ENCODE measurements around the gene ANKRD60. TPM values are rescaled to one million over a fixed set of nuclear protein-coding genes. Genes with fewer than 3 reads are reported as not detected.

ANKRD60 gene
- total and polyA plus RNA-seq, 2 experiments from 2014 or later, result not detected

DNA sequence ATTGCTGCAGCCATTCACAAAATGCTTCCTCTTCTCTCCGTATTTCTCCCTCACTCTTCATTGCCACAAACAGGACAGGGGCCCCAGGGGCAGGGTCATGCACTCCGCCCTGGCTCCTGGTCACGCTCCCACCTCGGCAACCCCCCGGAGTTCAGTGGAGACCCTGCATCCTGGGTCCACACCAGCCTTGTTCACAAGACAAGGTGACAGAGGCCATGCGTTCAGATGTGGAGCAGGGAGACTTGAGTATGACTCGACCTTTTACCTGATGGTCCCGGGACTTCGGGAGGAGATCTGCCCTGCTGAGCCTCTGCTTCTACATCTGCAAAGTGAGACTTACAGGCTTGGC, 49.4 kb downstream of the ANKRD60 start:
- no peaks in the 10 kb centered on the region for H3K9me2 ChIP-seq (replicated peaks; ENCODE audit: insufficient read depth)
- peak overlapping the region; percentile 60 for H2AFZ ChIP-seq
- no peaks in the 10 kb centered on the region for H3K79me2 ChIP-seq
- TF ChIP-seq CTCF (IDR thresholded peaks at IDR 0.05; ENCODE audit: poor library complexity) (no peak), EZH2phosphoT487 (IDR thresholded peaks at IDR 0.05; ENCODE audit: low read depth, severe bottlenecking, unreplicated experiment) (no peak), EZH2 (IDR thresholded peaks at IDR 0.05; ENCODE audit: borderline replicate concordance) (no peak)
- DNase-seq (ENCODE audit: low spot score), result no peak
- no peak overlapping the region for H3K4me3 ChIP-seq
- H3K4me1 ChIP-seq (ENCODE audit: insufficient read depth), result peaks cover 16% of the 10 kb centered on the region
- H3K9me3 ChIP-seq (ENCODE audit: low read depth), result no peaks in the 10 kb centered on the region
- 57% methylated on average over 9 of the region's 9 CpGs for WGBS (ENCODE audit: low lambda C conversion rate, missing lambda C conversion rate)
- no peak overlapping the region for H3K27ac ChIP-seq
- H4K20me1 ChIP-seq (ENCODE audit: insufficient read depth, poor library complexity, severe bottlenecking), result no peaks in the 10 kb centered on the region
- H3K4me2 ChIP-seq, result peak overlapping the region; percentile 84
- H3K36me3 ChIP-seq (replicated peaks; ENCODE audit: insufficient read depth, low read depth), result no peaks in the 10 kb centered on the region
- H3K27me3 ChIP-seq, result peaks cover 16% of the 10 kb centered on the region

DNA sequence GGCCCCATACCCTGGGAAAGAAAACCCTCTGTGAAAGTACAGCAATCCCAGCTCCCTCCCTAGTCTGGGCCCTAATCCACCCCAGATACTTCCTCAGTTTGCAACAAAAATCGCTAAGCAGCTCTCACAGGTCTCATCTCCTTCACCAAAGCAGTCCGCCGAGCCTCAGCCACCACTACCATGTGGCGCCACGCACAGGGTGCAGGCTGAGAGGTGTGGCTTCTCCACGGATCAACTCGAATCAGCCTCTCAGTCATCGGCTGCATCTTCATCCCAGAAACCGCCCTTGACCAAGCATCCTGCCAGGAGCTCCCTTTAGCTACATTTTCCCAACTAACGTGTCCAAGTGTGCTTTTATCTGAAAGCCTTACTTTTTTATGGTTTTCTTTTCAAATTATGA, 50.7 kb downstream of the ANKRD60 start:
- H3K4me3 ChIP-seq, result no peak overlapping the region
- H3K27me3 ChIP-seq, result peaks cover 16% of the 10 kb centered on the region
- no peak overlapping the region for H3K27ac ChIP-seq
- WGBS (ENCODE audit: low lambda C conversion rate, missing lambda C conversion rate), result 88% methylated on average over 10 of the region's 10 CpGs
- H3K79me2 ChIP-seq, result no peaks in the 10 kb centered on the region
- TF ChIP-seq EZH2phosphoT487 (IDR thresholded peaks at IDR 0.05; ENCODE audit: low read depth, severe bottlenecking, unreplicated experiment) (no peak), CTCF (IDR thresholded peaks at IDR 0.05; ENCODE audit: poor library complexity) (no peak), EZH2 (IDR thresholded peaks at IDR 0.05; ENCODE audit: borderline replicate concordance) (no peak)
- no peak overlapping the region for H3K4me2 ChIP-seq
- DNase-seq (ENCODE audit: low spot score), result no peak
- H3K36me3 ChIP-seq (replicated peaks; ENCODE audit: insufficient read depth, low read depth), result no peaks in the 10 kb centered on the region
- H2AFZ ChIP-seq, result no peak overlapping the region
- no peaks in the 10 kb centered on the region for H3K9me3 ChIP-seq (ENCODE audit: low read depth)
- H3K4me1 ChIP-seq (ENCODE audit: insufficient read depth), result peaks cover 16% of the 10 kb centered on the region
- no peaks in the 10 kb centered on the region for H3K9me2 ChIP-seq (replicated peaks; ENCODE audit: insufficient read depth)
- no peaks in the 10 kb centered on the region for H4K20me1 ChIP-seq (ENCODE audit: insufficient read depth, poor library complexity, severe bottlenecking)

DNA sequence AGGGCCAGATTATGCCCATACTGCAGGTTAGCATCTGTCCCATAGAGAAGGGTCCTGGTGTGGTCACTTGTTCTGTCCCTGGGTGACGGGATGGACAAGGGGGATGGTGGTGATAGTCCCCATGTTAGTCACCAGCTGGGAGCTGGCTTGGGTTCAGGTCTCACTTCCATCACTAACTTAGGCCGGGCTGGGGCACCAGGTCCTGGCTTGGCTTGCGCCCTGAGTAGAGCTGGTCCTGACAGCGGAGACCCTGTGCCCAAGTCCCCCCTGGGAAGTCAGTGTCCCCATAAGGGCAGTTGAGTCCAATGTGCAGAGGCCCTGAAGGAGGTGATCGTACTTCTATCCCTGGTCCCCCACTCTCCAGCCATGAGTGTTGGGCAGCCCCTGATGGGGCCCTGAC, 52.6 kb downstream of the ANKRD60 start:
- H3K4me3 ChIP-seq, result no peak overlapping the region
- H3K4me2 ChIP-seq, result no peak overlapping the region
- 97% methylated on average over 5 of the region's 5 CpGs for WGBS (ENCODE audit: low lambda C conversion rate, missing lambda C conversion rate)
- peaks cover 7% of the 10 kb centered on the region for H3K27me3 ChIP-seq
- H2AFZ ChIP-seq, result no peak overlapping the region
- no peaks in the 10 kb centered on the region for H3K79me2 ChIP-seq
- TF ChIP-seq EZH2 (IDR thresholded peaks at IDR 0.05; ENCODE audit: borderline replicate concordance), result no peak
- TF ChIP-seq EZH2phosphoT487 (IDR thresholded peaks at IDR 0.05; ENCODE audit: low read depth, severe bottlenecking, unreplicated experiment), result no peak
- no peak for TF ChIP-seq CTCF (IDR thresholded peaks at IDR 0.05; ENCODE audit: poor library complexity)
- H3K27ac ChIP-seq, result no peak overlapping the region
- H3K9me2 ChIP-seq (replicated peaks; ENCODE audit: insufficient read depth), result no peaks in the 10 kb centered on the region
- H3K4me1 ChIP-seq (ENCODE audit: insufficient read depth), result peaks cover 16% of the 10 kb centered on the region
- H3K36me3 ChIP-seq (replicated peaks; ENCODE audit: insufficient read depth, low read depth), result no peaks in the 10 kb centered on the region
- no peaks in the 10 kb centered on the region for H3K9me3 ChIP-seq (ENCODE audit: low read depth)
- no peaks in the 10 kb centered on the region for H4K20me1 ChIP-seq (ENCODE audit: insufficient read depth, poor library complexity, severe bottlenecking)
- no peak for DNase-seq (ENCODE audit: low spot score)

DNA sequence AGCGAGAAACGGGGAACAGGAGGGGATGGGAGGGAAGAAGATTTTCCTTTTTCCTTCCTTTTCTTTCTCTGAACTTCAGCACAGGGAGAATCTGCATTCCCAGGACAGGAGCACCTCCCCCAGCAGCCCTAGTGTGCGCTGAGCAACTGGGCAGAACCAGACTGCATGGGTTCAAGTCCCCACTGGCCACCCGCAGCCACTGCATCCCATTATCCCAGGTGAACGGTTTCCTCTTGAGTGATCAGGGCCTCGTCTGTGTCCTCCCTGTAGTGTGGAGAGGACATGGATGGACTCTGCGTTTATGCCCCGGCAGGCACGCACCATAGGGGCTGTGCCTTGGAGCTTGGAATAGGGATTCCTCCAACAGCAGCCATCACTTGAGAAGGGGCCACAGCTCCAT, 53.0 kb downstream of the ANKRD60 start:
- H3K4me3 ChIP-seq, result no peak overlapping the region
- H4K20me1 ChIP-seq (ENCODE audit: insufficient read depth, poor library complexity, severe bottlenecking), result no peaks in the 10 kb centered on the region
- H2AFZ ChIP-seq, result no peak overlapping the region
- H3K4me1 ChIP-seq (ENCODE audit: insufficient read depth), result peaks cover 16% of the 10 kb centered on the region
- no peak for DNase-seq (ENCODE audit: low spot score)
- TF ChIP-seq CTCF (IDR thresholded peaks at IDR 0.05; ENCODE audit: poor library complexity), result no peak
- TF ChIP-seq EZH2phosphoT487 (IDR thresholded peaks at IDR 0.05; ENCODE audit: low read depth, severe bottlenecking, unreplicated experiment), result no peak
- no peak for TF ChIP-seq EZH2 (IDR thresholded peaks at IDR 0.05; ENCODE audit: borderline replicate concordance)
- H3K36me3 ChIP-seq (replicated peaks; ENCODE audit: insufficient read depth, low read depth), result no peaks in the 10 kb centered on the region
- H3K9me3 ChIP-seq (ENCODE audit: low read depth), result no peaks in the 10 kb centered on the region
- H3K79me2 ChIP-seq, result no peaks in the 10 kb centered on the region
- H3K4me2 ChIP-seq, result peak overlapping the region; percentile 6
- WGBS (ENCODE audit: low lambda C conversion rate, missing lambda C conversion rate), result 87% methylated on average over 7 of the region's 9 CpGs
- no peaks in the 10 kb centered on the region for H3K9me2 ChIP-seq (replicated peaks; ENCODE audit: insufficient read depth)
- peak overlapping the region; percentile 79 for H3K27ac ChIP-seq
- H3K27me3 ChIP-seq, result peaks cover 7% of the 10 kb centered on the region
